Hepatocyte (in vitro differentiated cells): Measurements from ENCODE around the gene KNL1.

Experiments
- CTCF ChIP-seq: fragments of 200-600 bp; sonication (generic); IDR thresholded peaks from 2 replicates; pipeline ENCODE4 v1.5.1; 2016; ENCODE audit warnings: antibody characterized with exemption, mild to moderate bottlenecking; ENCODE audit not compliant: poor library complexity
- EZH2 ChIP-seq: fragments of 200-600 bp; sonication (generic); IDR thresholded peaks from 2 replicates; pipeline ENCODE4 v1.6.1; 2016; ENCODE audit warnings: antibody characterized with exemption, mild to moderate bottlenecking, borderline replicate concordance

GRCh38 chr15:40637221-40637745, 43.2 kb downstream of the KNL1 start:
- no peak for TF ChIP-seq CTCF
- TF ChIP-seq EZH2: no peak
